Caco-2 (cell line): ENCODE data around the gene NOXA1. TPM values are rescaled to one million over a fixed set of nuclear protein-coding genes. Genes with fewer than 3 reads are reported as not detected.
A peak's percentile ranks its signal among the peaks of the same experiment; 100 is the strongest.

Source experiments
- BruUV-seq: library from RNA; stranded (reverse); fragments of 400-500 nt; replicated peaks from 2 replicates; lab custom pipeline; 2021; lab: Mats Ljungman, UMichigan
- CTCF ChIA-PET: fragments of 300-600 bp; sonication (Branson Sonifier 250); formaldehyde crosslinking; loops from one replicate; lab custom pipeline; 2022; ENCODE audit warnings: antibody characterized with exemption; lab: Charles Lee
- POLR2A ChIA-PET: fragments of 300-600 bp; sonication (Branson Sonifier 250); formaldehyde crosslinking; loops from one replicate; lab custom pipeline; 2022; ENCODE audit warnings: antibody characterized with exemption; lab: Charles Lee
- DNase-seq, 2 experiments: peaks; one replicate each; pipeline versions ENCODE4 v3.0.0 to v3.0.0-alpha.2; 2020 to 2022
- H3K27me3 ChIP-seq: replicated peaks from 2 replicates; pipeline ENCODE4 v1.6.0; 2011; ENCODE audit warnings: low read length; ENCODE audit not compliant: control insufficient read depth, insufficient read depth
- H3K36me3 ChIP-seq: 2 replicates; pipeline ENCODE4 v1.5.1; 2011; ENCODE audit warnings: low read length; ENCODE audit not compliant: control insufficient read depth, insufficient read depth
- H3K4me1 ChIP-seq: fragments of 250-450 bp; sonication (Bioruptor Pico); 2 replicates; pipeline ENCODE4 v1.5.1; 2020; ENCODE audit warnings: mild to moderate bottlenecking
- H3K4me3 ChIP-seq: 2 replicates; pipeline ENCODE4 v1.5.1; 2011; ENCODE audit warnings: low read depth, mild to moderate bottlenecking, control low read depth, low read length
- H3K9me3 ChIP-seq: fragments of 250-450 bp; sonication (Bioruptor Pico); 2 replicates; pipeline ENCODE4 v1.5.1; 2020; ENCODE audit warnings: mild to moderate bottlenecking, moderate library complexity
- H3K27ac Mint-ChIP-seq: one replicate; pipeline ENCODE4 v1.8.0; 2022; ENCODE audit warnings: mixed read lengths; ENCODE audit not compliant: unreplicated experiment
- H3K27me3 Mint-ChIP-seq: one replicate; pipeline ENCODE4 v1.8.0; 2022; ENCODE audit warnings: mixed read lengths; ENCODE audit not compliant: insufficient read depth, unreplicated experiment
- H3K36me3 Mint-ChIP-seq: one replicate; pipeline ENCODE4 v1.8.0; 2022; ENCODE audit warnings: mild to moderate bottlenecking, mixed read lengths; ENCODE audit not compliant: insufficient read depth, unreplicated experiment
- H3K4me1 Mint-ChIP-seq: one replicate; pipeline ENCODE4 v1.8.0; 2022; ENCODE audit warnings: low read depth, mixed read lengths; ENCODE audit not compliant: unreplicated experiment
- H3K4me3 Mint-ChIP-seq: one replicate; pipeline ENCODE4 v1.8.0; 2022; ENCODE audit warnings: mild to moderate bottlenecking, moderate library complexity, mixed read lengths; ENCODE audit not compliant: unreplicated experiment
- H3K9me3 Mint-ChIP-seq: one replicate; pipeline ENCODE4 v1.8.0; 2022; ENCODE audit warnings: mixed read lengths; ENCODE audit not compliant: unreplicated experiment
- intact Hi-C: fragments of 100-400 bp; cut with micrococcal nuclease; formaldehyde crosslinking; loops from one replicate; pipeline ENCODE4 v1.10.0; 2022; ENCODE audit not compliant: unreplicated experiment
- total RNA-seq: library from RNA; stranded (reverse); gene quantifications from 2 replicates; pipeline ENCODE4 v1.2.3, GENCODE V29; 2022
- TF ChIP-seq, protein P1 (sequence below), 2 experiments: fragments of 200-600 bp in 1 of 2; IDR thresholded peaks; 1 replicate in 1 of 2; 2 replicates in 1 of 2; pipeline versions ENCODE4 v1.5.1 to v1.8.0; 2011 to 2022; ENCODE audit warnings: antibody characterized with exemption in 1 of 2, control low read depth in 1 of 2, inconsistent platforms in 1 of 2, low read depth in 1 of 2, low read length in 1 of 2, mild to moderate bottlenecking in 1 of 2, moderate library complexity in 1 of 2; ENCODE audit not compliant: insufficient read depth in 1 of 2, severe bottlenecking in 1 of 2, unreplicated experiment in 1 of 2

The NOXA1 gene
- total RNA-seq, 1 experiment from 2014 or later: 8.6 TPM

DNA sequence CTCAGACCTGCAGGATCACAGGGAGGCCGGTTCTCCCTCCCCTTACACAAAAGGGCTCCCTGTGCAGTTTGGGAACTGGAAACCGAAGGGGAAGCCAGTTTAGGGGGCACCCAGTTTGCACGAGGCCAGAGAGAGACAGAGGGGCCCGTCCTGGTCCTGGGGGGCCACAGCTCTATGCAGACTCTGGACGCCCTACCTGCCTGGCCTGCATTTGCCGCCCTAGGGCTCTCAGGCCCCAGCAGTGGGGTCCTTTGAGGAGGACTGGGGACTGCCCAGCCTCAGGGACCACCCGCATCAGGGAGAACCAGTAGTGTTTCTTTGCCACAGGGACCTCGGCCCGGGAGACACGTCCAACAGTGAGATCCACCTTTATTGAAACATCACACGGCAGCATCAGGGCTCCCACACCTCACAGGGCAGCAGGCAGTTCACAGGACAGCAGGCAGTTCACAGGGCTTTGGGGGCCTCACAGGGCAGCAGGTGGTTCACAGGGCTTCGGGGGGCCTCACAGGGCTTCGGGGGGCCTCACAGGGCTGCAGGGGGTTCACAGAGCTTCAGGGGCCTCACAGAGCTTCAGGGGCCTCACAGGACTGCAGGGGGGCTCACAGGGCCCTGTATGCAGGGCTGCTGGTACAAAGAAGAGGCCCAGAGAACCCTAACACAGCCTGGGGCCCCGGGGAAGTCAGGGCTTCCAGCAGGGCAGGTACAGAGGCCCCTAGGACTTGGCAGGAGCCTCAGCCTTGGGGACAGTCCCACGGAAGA is 36.6 kb downstream of the NOXA1 start:
- Histone ChIP-seq H3K36me3 (peaks cover 3% of the 10 kb centered on the region), H3K9me3 (no peaks in the 10 kb centered on the region), H3K4me1 (peaks cover 11% of the 10 kb centered on the region), H3K27me3 (no peaks in the 10 kb centered on the region), H3K4me3 (peak overlapping the region; percentile 89)
- H3K36me3 Mint-ChIP-seq: peaks cover 20% of the 10 kb centered on the region
- H3K27me3 Mint-ChIP-seq: no peaks in the 10 kb centered on the region
- no peaks in the 10 kb centered on the region for H3K4me1 Mint-ChIP-seq
- H3K9me3 Mint-ChIP-seq: no peaks in the 10 kb centered on the region
- CTCF ChIA-PET: interaction anchor here (0.6 to 1.0 kb wide), 6 partner anchors 15 to 223 kb away, joined by 3 read pairs; partner anchors contain the start of gene NRARP
- no TSS peak for BruUV-seq
- POLR2A ChIA-PET: interaction anchor here (0.5 to 1.0 kb wide), 9 partner anchors 9 to 158 kb away, joined by 3 to 13 read pairs (median 5); partner anchors contain the start of genes ARRDC1, ENTPD8, EXD3 and NOXA1
- H3K27ac Mint-ChIP-seq: no peak overlapping the region
- peak overlapping the region; percentile 37 for H3K4me3 Mint-ChIP-seq
- TF ChIP-seq, protein P1, sequence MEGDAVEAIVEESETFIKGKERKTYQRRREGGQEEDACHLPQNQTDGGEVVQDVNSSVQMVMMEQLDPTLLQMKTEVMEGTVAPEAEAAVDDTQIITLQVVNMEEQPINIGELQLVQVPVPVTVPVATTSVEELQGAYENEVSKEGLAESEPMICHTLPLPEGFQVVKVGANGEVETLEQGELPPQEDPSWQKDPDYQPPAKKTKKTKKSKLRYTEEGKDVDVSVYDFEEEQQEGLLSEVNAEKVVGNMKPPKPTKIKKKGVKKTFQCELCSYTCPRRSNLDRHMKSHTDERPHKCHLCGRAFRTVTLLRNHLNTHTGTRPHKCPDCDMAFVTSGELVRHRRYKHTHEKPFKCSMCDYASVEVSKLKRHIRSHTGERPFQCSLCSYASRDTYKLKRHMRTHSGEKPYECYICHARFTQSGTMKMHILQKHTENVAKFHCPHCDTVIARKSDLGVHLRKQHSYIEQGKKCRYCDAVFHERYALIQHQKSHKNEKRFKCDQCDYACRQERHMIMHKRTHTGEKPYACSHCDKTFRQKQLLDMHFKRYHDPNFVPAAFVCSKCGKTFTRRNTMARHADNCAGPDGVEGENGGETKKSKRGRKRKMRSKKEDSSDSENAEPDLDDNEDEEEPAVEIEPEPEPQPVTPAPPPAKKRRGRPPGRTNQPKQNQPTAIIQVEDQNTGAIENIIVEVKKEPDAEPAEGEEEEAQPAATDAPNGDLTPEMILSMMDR (IDR thresholded peaks at IDR 0.05; ENCODE audit: insufficient read depth in 1 of 2, low read depth in 1 of 2, low read length in 1 of 2, severe bottlenecking in 1 of 2, unreplicated experiment in 1 of 2): no peak
- intact Hi-C loops: no loop called here
- peak in 1 of 2 experiments; percentile 36 for DNase-seq

DNA sequence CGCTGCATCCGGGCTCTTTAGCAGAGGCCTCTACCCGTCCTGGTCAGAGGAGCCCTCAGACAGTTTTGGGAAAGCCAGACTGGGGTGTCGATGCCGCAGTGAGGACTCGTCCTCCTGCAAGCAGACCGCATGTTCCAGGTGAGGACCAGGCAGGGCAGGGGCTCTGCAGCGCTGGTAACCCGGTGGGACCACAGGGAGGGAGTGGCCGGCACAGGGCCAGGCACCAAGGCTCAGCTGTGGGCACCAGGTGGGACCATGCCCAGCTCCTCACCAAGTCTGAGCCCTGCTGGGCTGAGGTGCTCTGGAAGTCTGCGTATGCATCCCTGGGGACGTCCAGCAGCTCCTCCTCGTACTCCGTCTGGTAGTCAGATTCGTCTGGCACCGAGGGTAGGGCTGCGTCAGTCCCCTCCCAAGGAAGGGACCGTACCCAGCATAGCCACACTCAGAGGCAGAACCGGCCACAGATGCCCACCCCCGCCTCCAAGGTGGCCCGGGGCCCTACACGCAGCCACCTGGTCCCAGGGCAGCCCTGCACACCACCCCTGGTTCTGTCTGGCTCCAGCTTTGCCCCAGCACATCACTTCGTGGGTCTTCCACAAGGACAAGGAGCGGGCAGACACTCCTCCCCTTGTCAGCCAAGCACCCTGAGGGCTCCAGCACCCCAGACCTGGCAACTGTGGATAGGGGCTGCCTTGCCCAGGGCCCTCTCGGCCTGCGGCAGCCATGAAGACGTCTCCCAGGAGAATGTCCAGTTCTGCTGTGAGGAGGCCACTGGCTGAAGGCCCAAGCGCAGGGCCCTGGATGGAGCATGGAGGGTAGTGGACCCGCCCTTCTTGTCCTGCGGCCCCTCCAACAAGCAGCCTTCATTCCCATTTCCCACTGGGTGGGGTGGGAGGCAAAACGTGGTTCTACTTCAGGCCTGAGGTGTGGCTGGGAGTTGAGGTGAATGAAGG is 37.4 kb downstream of the NOXA1 start:
- no peaks in the 10 kb centered on the region for H3K4me1 Mint-ChIP-seq
- H3K36me3 Mint-ChIP-seq: peaks cover 14% of the 10 kb centered on the region
- intact Hi-C loops: no loop called here
- no peak overlapping the region for H3K4me3 Mint-ChIP-seq
- DNase-seq: peak in 1 of 2 experiments; percentile 34
- ChIA-PET CTCF (interaction anchor here (0.6 kb wide), 1 partner anchor 112 kb away, joined by 3 read pairs; no protein-coding TSS in a partner anchor), POLR2A (no interaction called here)
- BruUV-seq: no TSS peak
- Histone ChIP-seq H3K36me3 (peaks cover 2% of the 10 kb centered on the region; the same call in 1 of the 2 replicates), H3K9me3 (no peaks in the 10 kb centered on the region), H3K27me3 (no peaks in the 10 kb centered on the region), H3K4me3 (no peak overlapping the region), H3K4me1 (peaks cover 7% of the 10 kb centered on the region)
- TF ChIP-seq, protein P1 (IDR thresholded peaks at IDR 0.05; ENCODE audit: insufficient read depth in 1 of 2, low read depth in 1 of 2, low read length in 1 of 2, severe bottlenecking in 1 of 2, unreplicated experiment in 1 of 2): no peak
- no peak overlapping the region for H3K27ac Mint-ChIP-seq
- H3K27me3 Mint-ChIP-seq: no peaks in the 10 kb centered on the region
- no peaks in the 10 kb centered on the region for H3K9me3 Mint-ChIP-seq

DNA sequence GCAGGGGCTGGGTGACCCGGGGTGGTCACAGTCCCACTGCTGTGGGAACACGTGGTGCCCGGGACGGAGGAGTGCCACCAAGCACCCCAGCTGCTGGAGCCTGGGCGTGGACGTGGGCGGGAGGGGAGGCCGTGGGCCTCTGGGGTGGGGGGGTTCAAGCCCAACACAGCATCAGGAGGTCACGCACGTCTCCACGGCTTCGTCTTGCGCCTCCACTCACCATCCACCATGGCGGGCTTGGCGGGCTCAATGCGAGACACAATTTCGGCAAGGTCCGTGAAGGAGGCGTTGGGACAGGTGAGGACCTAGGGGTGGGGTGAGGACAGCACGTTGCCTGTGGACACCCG is 38.1 kb downstream of the NOXA1 start:
- intact Hi-C loops: no loop called here
- H3K4me1 Mint-ChIP-seq: no peaks in the 10 kb centered on the region
- POLR2A ChIA-PET: no interaction called here

More for the DNA sequence above, 38.1 kb downstream of the NOXA1 start:
- Histone ChIP-seq H3K27me3 (no peaks in the 10 kb centered on the region), H3K4me3 (no peak overlapping the region), H3K36me3 (0 out of 2 replicates have a peak, but pooled peaks cover 2% of the 10 kb centered on the region), H3K4me1 (peaks cover 7% of the 10 kb centered on the region), H3K9me3 (no peaks in the 10 kb centered on the region)
- peaks cover 7% of the 10 kb centered on the region for H3K36me3 Mint-ChIP-seq
- no peaks in the 10 kb centered on the region for H3K9me3 Mint-ChIP-seq
- no TSS peak for BruUV-seq
- DNase-seq: no peak
- H3K4me3 Mint-ChIP-seq: no peak overlapping the region
- TF ChIP-seq, protein P1 (IDR thresholded peaks at IDR 0.05; ENCODE audit: insufficient read depth in 1 of 2, low read depth in 1 of 2, low read length in 1 of 2, severe bottlenecking in 1 of 2, unreplicated experiment in 1 of 2): no peak
- CTCF ChIA-PET: no interaction called here
- H3K27ac Mint-ChIP-seq: no peak overlapping the region
- H3K27me3 Mint-ChIP-seq: no peaks in the 10 kb centered on the region
